Suprapubic skin (tissue), 4 donors: ENCODE results near the gene KLHL8. TPM values are rescaled to one million over a fixed set of nuclear protein-coding genes. Genes with fewer than 3 reads are reported as not detected.
A peak's percentile ranks its signal among the peaks of the same experiment; 100 is the strongest.

ENCODE experiments used
- DNase-seq, 2 donors: peaks; one replicate each; pipeline ENCODE4 v3.0.0-alpha.2; 2019; ENCODE audit warnings: low spot score in 2 of 2
- H3K27ac ChIP-seq: fragments of 200-600 bp; sonication (generic); one replicate; pipeline ENCODE4 v1.5.1; 2019
- H3K27me3 ChIP-seq: fragments of 200-600 bp; sonication (generic); one replicate; pipeline ENCODE4 v1.5.1; 2019
- H3K36me3 ChIP-seq: fragments of 200-600 bp; sonication (generic); one replicate; pipeline ENCODE4 v1.5.1; 2019
- H3K4me1 ChIP-seq: fragments of 200-600 bp; sonication (generic); one replicate; pipeline ENCODE4 v1.5.1; 2019
- H3K4me3 ChIP-seq: fragments of 200-600 bp; sonication (generic); one replicate; pipeline ENCODE4 v1.5.1; 2019; ENCODE audit warnings: mild to moderate bottlenecking
- H3K9me3 ChIP-seq: fragments of 200-600 bp; sonication (generic); one replicate; pipeline ENCODE4 v1.5.1; 2019
- EP300 ChIP-seq: sonication (generic); formaldehyde crosslinking; IDR thresholded peaks from one replicate; pipeline ENCODE4 v1.6.1; 2017; ENCODE audit warnings: antibody characterized with exemption
- POLR2A ChIP-seq, 2 donors: fragments of 450-650 bp; IDR thresholded peaks; one replicate each; pipeline ENCODE4 v1.6.1; 2017; ENCODE audit warnings: antibody characterized with exemption in 2 of 2, mild to moderate bottlenecking in 2 of 2, moderate library complexity in 2 of 2
- POLR2AphosphoS5 ChIP-seq, 3 donors: sonication (generic); formaldehyde crosslinking; IDR thresholded peaks; one replicate each; pipeline ENCODE4 v1.6.1; 2017; ENCODE audit warnings: antibody characterized with exemption in 3 of 3
- WGBS: methylation state at CpG from one replicate; pipeline ENCODE4 v1.1.5; 2018; 5-methylcytosine and 5-hydroxymethylcytosine counted together
- total RNA-seq, 4 donors: library from RNA; depleted of rRNA; stranded (reverse); fragments of >200 nt; gene quantifications; one replicate each; pipeline ENCODE4 v1.1.0, GENCODE V29; 2016
- TF ChIP-seq, protein P1 (sequence below), 2 donors: fragments of 200-600 bp in 1 of 2; fragments of 450-650 bp in 1 of 2; sonication (generic) in 1 of 2; IDR thresholded peaks; one replicate each; pipeline ENCODE4 v1.5.1; 2016 to 2019; ENCODE audit warnings: antibody characterized with exemption in 2 of 2, mild to moderate bottlenecking in 1 of 2, moderate library complexity in 1 of 2

Gene KLHL8
- total RNA-seq, 4 donors from 2014 or later = 6.1 to 10.1 (median 7.2) TPM

DNA sequence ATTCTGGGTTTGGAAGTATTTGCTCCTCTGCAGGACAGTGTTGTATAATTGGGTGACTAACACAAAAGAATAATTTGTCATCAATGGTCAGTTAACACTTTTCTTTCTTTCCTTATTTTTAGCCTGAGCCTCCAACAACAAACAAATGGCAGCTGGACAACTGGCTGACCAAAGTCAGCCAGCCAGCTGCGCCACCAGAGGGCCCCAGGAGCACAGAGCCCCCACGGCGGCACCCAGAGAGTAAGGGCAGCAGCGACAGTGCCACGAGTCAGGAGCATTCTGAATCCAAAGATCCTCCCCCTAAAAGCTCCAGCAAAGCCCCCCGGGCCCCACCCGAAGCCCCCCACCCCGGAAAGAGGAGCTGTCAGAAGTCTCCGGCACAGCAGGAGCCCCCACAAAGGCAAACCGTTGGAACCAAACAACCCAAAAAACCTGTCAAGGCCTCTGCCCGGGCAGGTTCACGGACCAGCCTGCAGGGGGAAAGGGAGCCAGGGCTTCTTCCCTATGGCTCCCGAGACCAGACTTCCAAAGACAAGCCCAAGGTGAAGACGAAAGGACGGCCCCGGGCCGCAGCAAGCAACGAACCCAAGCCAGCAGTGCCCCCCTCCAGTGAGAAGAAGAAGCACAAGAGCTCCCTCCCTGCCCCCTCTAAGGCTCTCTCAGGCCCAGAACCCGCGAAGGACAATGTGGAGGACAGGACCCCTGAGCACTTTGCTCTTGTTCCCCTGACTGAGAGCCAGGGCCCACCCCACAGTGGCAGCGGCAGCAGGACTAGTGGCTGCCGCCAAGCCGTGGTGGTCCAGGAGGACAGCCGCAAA, 106.0 kb downstream of the KLHL8 start:
- DNase-seq = no peak
- Histone ChIP-seq H3K36me3 (peaks cover 65% of the 10 kb centered on the region), H3K27ac (no peak overlapping the region), H3K9me3 (no peaks in the 10 kb centered on the region), H3K4me3 (no peak overlapping the region), H3K27me3 (no peaks in the 10 kb centered on the region), H3K4me1 (peaks cover 4% of the 10 kb centered on the region)
- WGBS = 92% methylated on average over 13 of the region's 24 CpGs
- TF ChIP-seq, protein P1, sequence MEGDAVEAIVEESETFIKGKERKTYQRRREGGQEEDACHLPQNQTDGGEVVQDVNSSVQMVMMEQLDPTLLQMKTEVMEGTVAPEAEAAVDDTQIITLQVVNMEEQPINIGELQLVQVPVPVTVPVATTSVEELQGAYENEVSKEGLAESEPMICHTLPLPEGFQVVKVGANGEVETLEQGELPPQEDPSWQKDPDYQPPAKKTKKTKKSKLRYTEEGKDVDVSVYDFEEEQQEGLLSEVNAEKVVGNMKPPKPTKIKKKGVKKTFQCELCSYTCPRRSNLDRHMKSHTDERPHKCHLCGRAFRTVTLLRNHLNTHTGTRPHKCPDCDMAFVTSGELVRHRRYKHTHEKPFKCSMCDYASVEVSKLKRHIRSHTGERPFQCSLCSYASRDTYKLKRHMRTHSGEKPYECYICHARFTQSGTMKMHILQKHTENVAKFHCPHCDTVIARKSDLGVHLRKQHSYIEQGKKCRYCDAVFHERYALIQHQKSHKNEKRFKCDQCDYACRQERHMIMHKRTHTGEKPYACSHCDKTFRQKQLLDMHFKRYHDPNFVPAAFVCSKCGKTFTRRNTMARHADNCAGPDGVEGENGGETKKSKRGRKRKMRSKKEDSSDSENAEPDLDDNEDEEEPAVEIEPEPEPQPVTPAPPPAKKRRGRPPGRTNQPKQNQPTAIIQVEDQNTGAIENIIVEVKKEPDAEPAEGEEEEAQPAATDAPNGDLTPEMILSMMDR (IDR thresholded peaks at IDR 0.05) = peak in 1 of 2 donors; percentile 6
- TF ChIP-seq EP300 = no peak

DNA sequence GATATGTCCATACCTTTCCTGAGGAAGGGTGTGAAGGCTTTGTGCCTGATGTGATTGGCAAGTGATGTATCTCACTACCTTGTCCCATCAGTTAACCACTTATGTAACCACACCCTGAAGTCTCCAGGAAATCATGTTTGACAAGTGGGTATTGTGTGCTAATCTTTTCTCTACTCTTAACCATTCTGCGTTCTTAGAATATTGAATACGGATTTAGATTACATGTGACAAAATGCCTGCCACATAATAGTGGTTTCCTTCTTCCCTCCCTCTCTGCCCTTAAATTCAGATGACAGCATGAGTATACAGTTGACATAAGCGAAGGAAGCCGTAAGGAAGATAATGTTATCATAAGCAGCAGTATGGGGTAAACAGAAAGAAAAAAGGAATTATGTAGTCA, 108.4 kb downstream of the KLHL8 start:
- no peaks in the 10 kb centered on the region for H3K9me3 ChIP-seq
- H3K27me3 ChIP-seq = no peaks in the 10 kb centered on the region
- H3K4me1 ChIP-seq = peaks cover 13% of the 10 kb centered on the region
- H3K36me3 ChIP-seq = peaks cover 67% of the 10 kb centered on the region
- no peak overlapping the region for H3K4me3 ChIP-seq
- H3K27ac ChIP-seq = no peak overlapping the region
- DNase-seq = no peak
- TF ChIP-seq POLR2AphosphoS5 (IDR thresholded peaks at IDR 0.05) (no peak), POLR2A (IDR thresholded peaks at IDR 0.05) (no peak), EP300 (no peak)
- TF ChIP-seq, protein P1 (IDR thresholded peaks at IDR 0.05) = no peak
- WGBS = 92% methylated on average over 4 of the region's 4 CpGs

Other genes with a start within 250 kb of the KLHL8 start
- gene HSD17B13, start 102.3 kb upstream of the KLHL8 start, total RNA-seq = 100 to 1,000 TPM in 1 of 4 donors, 10 to 100 TPM in 1, 1 to 10 TPM in 1, under 1 TPM in 1; 0.49 to 143 (median 7.6) TPM
- gene HSD17B11, start 170.6 kb upstream of the KLHL8 start, total RNA-seq = 10 to 100 TPM; 11.3 to 34.4 (median 21.4) TPM
- gene NUDT9, start 202.0 kb upstream of the KLHL8 start, total RNA-seq = 10 to 100 TPM; 11.9 to 31.5 (median 15.6) TPM